K562 (cell line): ENCODE results near the gene DIAPH1. TPM values are rescaled to one million over a fixed set of nuclear protein-coding genes. Genes with fewer than 3 reads are reported as not detected.

Experiments used
- FOXK2 ChIP-seq, 2 experiments: fragments of 450-650 bp; IDR thresholded peaks in 1 of 2; conservative IDR thresholded peaks in 1 of 2; 2 replicates each; pipeline ENCODE4 v1.6.1; 2016; ENCODE audit warnings: low read depth in 2 of 2, mild to moderate bottlenecking in 1 of 2
- JUND ChIP-seq, 2 experiments: IDR thresholded peaks; 2 replicates in 1 of 2; 3 replicates in 1 of 2; pipeline ENCODE4 v1.6.1; 2011; ENCODE audit warnings: borderline replicate concordance in 2 of 2, low read depth in 2 of 2, low read length in 2 of 2, improper control_type of control experiment in 1 of 2, missing biosample characterization in 1 of 2, missing genetic modification characterization in 1 of 2, missing genetic modification reagents in 1 of 2
- NFXL1 ChIP-seq: fragments of 450-650 bp; formaldehyde crosslinking; IDR thresholded peaks from 2 replicates; pipeline ENCODE4 v1.4.0; 2021; ENCODE audit warnings: mild to moderate bottlenecking
- SMAD3 ChIP-seq: fragments of 450-650 bp; formaldehyde crosslinking; conservative IDR thresholded peaks from 2 replicates; pipeline ENCODE4 v1.4.0; 2020; ENCODE audit warnings: mild to moderate bottlenecking
- ZFP1 ChIP-seq: fragments of 450-650 bp; formaldehyde crosslinking; IDR thresholded peaks from 2 replicates; pipeline ENCODE4 v1.4.0; 2020; ENCODE audit warnings: mild to moderate bottlenecking, mixed read lengths
- ZNF184 ChIP-seq: sonication (generic); formaldehyde crosslinking; IDR thresholded peaks from 2 replicates; pipeline ENCODE4 v1.5.0; 2020; ENCODE audit warnings: missing genetic modification reagents
- ZNF668 ChIP-seq: fragments of 250-450 bp; sonication (Bioruptor Pico); IDR thresholded peaks from 2 replicates; pipeline ENCODE4 v1.8.0; 2022; ENCODE audit warnings: mild to moderate bottlenecking, inconsistent platforms
- polyA plus RNA-seq, 8 experiments: library from polyadenylated mRNA; depleted of rRNA in 4 of 8; stranded (reverse) in 5 of 8; unstranded in 3 of 8; fragments of >200 nt; fragmentation: Nextera tagmentation in 2 of 8; fragmentation: Illumina TruSeq in 1 of 8; extraction: Ambion mirVana in 2 of 8; extraction: Trizol in 1 of 8; gene quantifications; 2 replicates each; pipeline versions ENCODE4 v1.2.1 to v1.2.3, GENCODE V29; 2011 to 2014; ENCODE audit warnings: inconsistent platforms in 1 of 8, missing spikeins in 1 of 8
- total RNA-seq, 7 experiments: library from RNA; depleted of rRNA in 6 of 7; stranded (reverse); fragments of >200 nt in 6 of 7; fragmentation: Illumina TruSeq in 2 of 7; extraction: Trizol in 2 of 7; gene quantifications; 2 replicates each; pipeline versions ENCODE4 v1.2.1 to v1.2.3, GENCODE V29; 2011 to 2021; ENCODE audit warnings: low replicate concordance in 1 of 7
- TF ChIP-seq, protein P1 (sequence below): fragments of 250-450 bp; sonication (Bioruptor Pico); IDR thresholded peaks from 2 replicates; pipeline ENCODE4 v1.8.0; 2022; ENCODE audit warnings: moderate library complexity, mild to moderate bottlenecking, inconsistent platforms
- TF ChIP-seq, protein P2 (sequence below): sonication (generic); formaldehyde crosslinking; IDR thresholded peaks from 2 replicates; pipeline ENCODE4 v1.8.1; 2023; ENCODE audit warnings: mild to moderate bottlenecking, missing genetic modification reagents
- TF ChIP-seq, protein P3 (sequence below): fragments of 250-450 bp; sonication (Bioruptor Pico); IDR thresholded peaks from 2 replicates; pipeline ENCODE4 v1.5.0; 2021; ENCODE audit warnings: mild to moderate bottlenecking, moderate library complexity
- TF ChIP-seq, protein P4 (sequence below): sonication (generic); formaldehyde crosslinking; IDR thresholded peaks from 2 replicates; pipeline ENCODE4 v1.5.0; 2020; ENCODE audit warnings: missing genetic modification reagents
- TF ChIP-seq, protein P5 (sequence below): fragments of 250-450 bp; sonication (Bioruptor Pico); IDR thresholded peaks from 2 replicates; pipeline ENCODE4 v1.9.0; 2021; ENCODE audit warnings: mild to moderate bottlenecking, inconsistent platforms
- TF ChIP-seq, protein P6 (sequence below), 2 experiments: IDR thresholded peaks in 1 of 2; conservative IDR thresholded peaks in 1 of 2; 2 replicates each; pipeline ENCODE4 v1.6.1; 2016; ENCODE audit warnings: low read depth in 2 of 2, mild to moderate bottlenecking in 1 of 2, missing compliant biosample characterization in 1 of 2, missing genetic modification characterization in 1 of 2, moderate library complexity in 1 of 2

Gene DIAPH1
- total and polyA plus RNA-seq, 9 of the 15 experiments (the other 6 are each of a cell fraction or from before 2014, with no cell fraction given), result 60.8 to 328 (median 97.8) TPM

DNA sequence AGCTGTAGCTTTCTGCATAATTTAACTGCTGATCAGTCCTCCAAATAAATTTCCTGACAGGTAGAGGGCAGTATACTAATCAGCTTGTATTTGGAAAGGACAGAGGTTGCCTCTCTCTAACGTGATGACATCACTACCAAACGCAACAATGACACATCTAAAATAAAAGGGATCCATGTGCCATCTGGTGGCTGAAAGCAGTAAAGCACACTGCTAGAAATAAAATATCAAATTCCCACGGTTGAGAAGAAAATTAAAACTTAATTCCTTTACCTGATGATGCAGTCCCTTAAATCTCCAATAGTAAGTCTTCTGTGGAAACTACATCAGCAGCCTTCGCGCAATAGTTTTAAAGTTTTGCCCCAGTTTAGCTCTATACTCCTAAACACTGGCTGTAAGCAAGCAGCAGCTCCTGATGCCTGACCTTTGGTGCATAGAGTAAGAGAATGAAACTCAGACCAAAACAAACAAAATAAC lies 54.5 kb downstream of the DIAPH1 start (continued):
- TF ChIP-seq, protein P1, sequence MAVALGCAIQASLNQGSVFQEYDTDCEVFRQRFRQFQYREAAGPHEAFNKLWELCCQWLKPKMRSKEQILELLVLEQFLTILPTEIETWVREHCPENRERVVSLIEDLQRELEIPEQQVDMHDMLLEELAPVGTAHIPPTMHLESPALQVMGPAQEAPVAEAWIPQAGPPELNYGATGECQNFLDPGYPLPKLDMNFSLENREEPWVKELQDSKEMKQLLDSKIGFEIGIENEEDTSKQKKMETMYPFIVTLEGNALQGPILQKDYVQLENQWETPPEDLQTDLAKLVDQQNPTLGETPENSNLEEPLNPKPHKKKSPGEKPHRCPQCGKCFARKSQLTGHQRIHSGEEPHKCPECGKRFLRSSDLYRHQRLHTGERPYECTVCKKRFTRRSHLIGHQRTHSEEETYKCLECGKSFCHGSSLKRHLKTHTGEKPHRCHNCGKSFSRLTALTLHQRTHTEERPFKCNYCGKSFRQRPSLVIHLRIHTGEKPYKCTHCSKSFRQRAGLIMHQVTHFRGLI (CRISPR knock-in tag), result no peak
- TF ChIP-seq, protein P2, sequence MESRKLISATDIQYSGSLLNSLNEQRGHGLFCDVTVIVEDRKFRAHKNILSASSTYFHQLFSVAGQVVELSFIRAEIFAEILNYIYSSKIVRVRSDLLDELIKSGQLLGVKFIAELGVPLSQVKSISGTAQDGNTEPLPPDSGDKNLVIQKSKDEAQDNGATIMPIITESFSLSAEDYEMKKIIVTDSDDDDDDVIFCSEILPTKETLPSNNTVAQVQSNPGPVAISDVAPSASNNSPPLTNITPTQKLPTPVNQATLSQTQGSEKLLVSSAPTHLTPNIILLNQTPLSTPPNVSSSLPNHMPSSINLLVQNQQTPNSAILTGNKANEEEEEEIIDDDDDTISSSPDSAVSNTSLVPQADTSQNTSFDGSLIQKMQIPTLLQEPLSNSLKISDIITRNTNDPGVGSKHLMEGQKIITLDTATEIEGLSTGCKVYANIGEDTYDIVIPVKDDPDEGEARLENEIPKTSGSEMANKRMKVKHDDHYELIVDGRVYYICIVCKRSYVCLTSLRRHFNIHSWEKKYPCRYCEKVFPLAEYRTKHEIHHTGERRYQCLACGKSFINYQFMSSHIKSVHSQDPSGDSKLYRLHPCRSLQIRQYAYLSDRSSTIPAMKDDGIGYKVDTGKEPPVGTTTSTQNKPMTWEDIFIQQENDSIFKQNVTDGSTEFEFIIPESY (CRISPR knock-in tag), result peak; percentile 30; the same call in 1 of the 2 replicates
- TF ChIP-seq NFXL1 (CRISPR knock-in tag) (no peak), SMAD3 (CRISPR knock-in tag) (no peak), JUND (IDR thresholded peaks at IDR 0.05; ENCODE audit: borderline replicate concordance, low read depth, low read length) (peak; percentile 96), JUND (tag; IDR thresholded peaks at IDR 0.05; ENCODE audit: borderline replicate concordance, low read depth, low read length) (peak; percentile 92), ZFP1 (no peak), FOXK2 (conservative IDR thresholded peaks at IDR 0.05 in 1 of 2, IDR thresholded peaks at IDR 0.05 in 1 of 2; ENCODE audit: low read depth in 2 of 2) (peak; percentile 85 to 94), ZNF668 (CRISPR knock-in tag) (no peak), ZNF184 (no peak)
- TF ChIP-seq, protein P3, sequence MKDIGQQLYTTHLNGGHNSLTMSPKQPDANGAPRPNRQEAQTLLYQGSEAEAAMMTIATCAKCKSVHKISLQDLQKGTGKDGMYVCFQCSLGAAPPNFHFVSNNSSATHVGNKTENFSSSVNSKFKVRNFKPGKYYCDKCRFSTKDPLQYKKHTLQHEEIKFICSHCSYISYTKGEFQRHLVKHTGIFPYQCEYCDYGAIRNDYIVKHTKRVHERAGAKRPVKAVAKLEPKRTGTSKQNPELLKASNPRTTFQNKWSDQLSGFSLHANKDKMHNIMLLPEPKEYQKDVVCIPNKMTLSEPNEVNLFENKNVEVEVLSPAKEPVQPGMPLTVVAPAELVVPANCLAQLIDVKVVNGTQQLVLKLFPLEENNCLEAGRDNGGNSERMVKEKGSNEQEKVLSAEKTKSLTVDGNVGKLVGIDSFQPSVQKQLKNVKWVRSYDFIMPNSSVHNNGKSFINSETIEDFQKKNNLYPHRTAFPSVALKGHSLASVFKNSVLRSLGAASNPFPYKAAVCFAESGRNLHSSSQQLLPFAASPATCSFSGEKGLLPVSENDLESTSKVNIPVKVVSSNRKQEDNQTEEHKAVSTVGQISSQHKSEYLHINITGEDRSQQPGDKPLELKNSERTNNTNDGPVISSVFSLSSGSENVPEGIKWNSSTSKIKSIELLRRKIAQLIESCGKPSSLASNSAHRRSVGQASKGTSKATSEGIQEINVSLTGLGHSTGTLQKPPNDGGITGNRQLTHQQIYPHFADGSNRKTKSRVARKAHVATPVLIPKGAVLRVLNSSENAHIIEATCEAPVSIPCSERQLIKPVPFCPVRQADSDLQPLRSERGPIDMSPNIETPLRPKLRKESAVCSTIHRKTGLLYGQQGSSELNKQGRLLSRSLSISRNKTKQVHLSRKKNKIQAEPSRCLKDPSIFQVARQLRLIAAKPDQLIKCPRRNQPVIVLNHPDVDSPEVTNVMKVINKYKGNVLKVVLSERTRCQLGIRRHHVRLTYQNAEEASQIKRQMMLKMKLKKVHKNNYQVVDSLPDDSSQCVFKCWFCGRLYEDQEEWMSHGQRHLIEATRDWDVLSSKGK (CRISPR knock-in tag), result no peak
- TF ChIP-seq, protein P4, sequence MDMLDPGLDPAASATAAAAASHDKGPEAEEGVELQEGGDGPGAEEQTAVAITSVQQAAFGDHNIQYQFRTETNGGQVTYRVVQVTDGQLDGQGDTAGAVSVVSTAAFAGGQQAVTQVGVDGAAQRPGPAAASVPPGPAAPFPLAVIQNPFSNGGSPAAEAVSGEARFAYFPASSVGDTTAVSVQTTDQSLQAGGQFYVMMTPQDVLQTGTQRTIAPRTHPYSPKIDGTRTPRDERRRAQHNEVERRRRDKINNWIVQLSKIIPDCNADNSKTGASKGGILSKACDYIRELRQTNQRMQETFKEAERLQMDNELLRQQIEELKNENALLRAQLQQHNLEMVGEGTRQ (CRISPR knock-in tag), result no peak
- TF ChIP-seq, protein P5, sequence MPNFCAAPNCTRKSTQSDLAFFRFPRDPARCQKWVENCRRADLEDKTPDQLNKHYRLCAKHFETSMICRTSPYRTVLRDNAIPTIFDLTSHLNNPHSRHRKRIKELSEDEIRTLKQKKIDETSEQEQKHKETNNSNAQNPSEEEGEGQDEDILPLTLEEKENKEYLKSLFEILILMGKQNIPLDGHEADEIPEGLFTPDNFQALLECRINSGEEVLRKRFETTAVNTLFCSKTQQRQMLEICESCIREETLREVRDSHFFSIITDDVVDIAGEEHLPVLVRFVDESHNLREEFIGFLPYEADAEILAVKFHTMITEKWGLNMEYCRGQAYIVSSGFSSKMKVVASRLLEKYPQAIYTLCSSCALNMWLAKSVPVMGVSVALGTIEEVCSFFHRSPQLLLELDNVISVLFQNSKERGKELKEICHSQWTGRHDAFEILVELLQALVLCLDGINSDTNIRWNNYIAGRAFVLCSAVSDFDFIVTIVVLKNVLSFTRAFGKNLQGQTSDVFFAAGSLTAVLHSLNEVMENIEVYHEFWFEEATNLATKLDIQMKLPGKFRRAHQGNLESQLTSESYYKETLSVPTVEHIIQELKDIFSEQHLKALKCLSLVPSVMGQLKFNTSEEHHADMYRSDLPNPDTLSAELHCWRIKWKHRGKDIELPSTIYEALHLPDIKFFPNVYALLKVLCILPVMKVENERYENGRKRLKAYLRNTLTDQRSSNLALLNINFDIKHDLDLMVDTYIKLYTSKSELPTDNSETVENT (CRISPR knock-in tag), result peak; percentile 96
- TF ChIP-seq, protein P6, sequence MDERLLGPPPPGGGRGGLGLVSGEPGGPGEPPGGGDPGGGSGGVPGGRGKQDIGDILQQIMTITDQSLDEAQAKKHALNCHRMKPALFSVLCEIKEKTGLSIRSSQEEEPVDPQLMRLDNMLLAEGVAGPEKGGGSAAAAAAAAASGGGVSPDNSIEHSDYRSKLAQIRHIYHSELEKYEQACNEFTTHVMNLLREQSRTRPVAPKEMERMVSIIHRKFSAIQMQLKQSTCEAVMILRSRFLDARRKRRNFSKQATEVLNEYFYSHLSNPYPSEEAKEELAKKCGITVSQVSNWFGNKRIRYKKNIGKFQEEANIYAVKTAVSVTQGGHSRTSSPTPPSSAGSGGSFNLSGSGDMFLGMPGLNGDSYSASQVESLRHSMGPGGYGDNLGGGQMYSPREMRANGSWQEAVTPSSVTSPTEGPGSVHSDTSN (CRISPR knock-in tag; IDR thresholded peaks at IDR 0.05; ENCODE audit: low read depth), result no peak
- TF ChIP-seq, protein P6 (tag; conservative IDR thresholded peaks at IDR 0.05; ENCODE audit: low read depth), result no peak
